GM23338 (cell line): Measurements from ENCODE around the gene OLFML3. TPM values are rescaled to one million over a fixed set of nuclear protein-coding genes. Genes with fewer than 3 reads are reported as not detected.

Source experiments
- ATAC-seq: fragments of 200-7000 bp; cut with Tn5 transposase; 3 replicates; pipeline ENCODE4 v1.9.1; 2020
- DNase-seq: peaks from one replicate; pipeline ENCODE4 v3.0.0-alpha.2; 2015; ENCODE audit warnings: low spot score
- H2AFZ ChIP-seq: fragments of 200-600 bp; sonication (generic); 2 replicates; pipeline ENCODE4 v1.8.0; 2016; ENCODE audit warnings: antibody characterized with exemption, mild to moderate bottlenecking, moderate library complexity
- H3F3A ChIP-seq: fragments of 200-600 bp; sonication (generic); replicated peaks from 2 replicates; pipeline ENCODE4 v1.8.0; 2017; ENCODE audit warnings: antibody characterized with exemption, mixed run types, low read depth
- H3K27ac ChIP-seq: fragments of 200-600 bp; sonication (generic); 2 replicates; pipeline ENCODE4 v1.6.1; 2016; ENCODE audit warnings: low read depth
- H3K27me3 ChIP-seq: fragments of 200-600 bp; sonication (generic); 2 replicates; pipeline ENCODE4 v1.8.0; 2016; ENCODE audit warnings: mild to moderate bottlenecking, mixed run types, moderate library complexity; ENCODE audit not compliant: insufficient read depth
- H3K36me3 ChIP-seq: fragments of 200-600 bp; sonication (generic); 2 replicates; pipeline ENCODE4 v1.8.0; 2016; ENCODE audit warnings: mild to moderate bottlenecking; ENCODE audit not compliant: insufficient read depth
- H3K4me1 ChIP-seq: fragments of 200-600 bp; sonication (generic); 2 replicates; pipeline ENCODE4 v1.8.0; 2016; ENCODE audit warnings: mild to moderate bottlenecking, moderate library complexity; ENCODE audit not compliant: insufficient read depth
- H3K4me2 ChIP-seq: fragments of 200-600 bp; sonication (generic); 2 replicates; pipeline ENCODE4 v1.7.1; 2017; ENCODE audit warnings: mixed run types
- H3K4me3 ChIP-seq: fragments of 200-600 bp; sonication (generic); 2 replicates; pipeline ENCODE4 v1.6.1; 2016; ENCODE audit warnings: mixed run types
- H3K79me2 ChIP-seq: fragments of 200-600 bp; sonication (generic); replicated peaks from 2 replicates; pipeline ENCODE4 v1.8.0; 2017; ENCODE audit warnings: mild to moderate bottlenecking; ENCODE audit not compliant: insufficient read depth
- H3K9me2 ChIP-seq: fragments of 200-600 bp; sonication (generic); 2 replicates; pipeline ENCODE4 v1.8.0; 2017; ENCODE audit not compliant: insufficient read depth
- H4K20me1 ChIP-seq: fragments of 200-600 bp; sonication (generic); replicated peaks from 2 replicates; pipeline ENCODE4 v1.8.0; 2017; ENCODE audit warnings: mild to moderate bottlenecking; ENCODE audit not compliant: insufficient read depth
- H3K27ac Mint-ChIP-seq: 2 replicates; pipeline ENCODE4 v1.8.0; 2020; ENCODE audit warnings: inconsistent platforms, mild to moderate bottlenecking, moderate library complexity, mixed read lengths
- H3K27me3 Mint-ChIP-seq: 3 replicates; pipeline ENCODE4 v1.8.0; 2022; ENCODE audit warnings: low read depth, mild to moderate bottlenecking, moderate library complexity, mixed read lengths, inconsistent platforms; ENCODE audit not compliant: insufficient read depth, poor library complexity
- H3K36me3 Mint-ChIP-seq: 3 replicates; pipeline ENCODE4 v1.8.0; 2021; ENCODE audit warnings: low read depth, mild to moderate bottlenecking, inconsistent platforms, moderate library complexity, mixed read lengths
- H3K4me1 Mint-ChIP-seq: 3 replicates; pipeline ENCODE4 v1.8.0; 2020; ENCODE audit warnings: mild to moderate bottlenecking, inconsistent platforms, mixed read lengths
- H3K4me3 Mint-ChIP-seq: 3 replicates; pipeline ENCODE4 v1.8.0; 2021; ENCODE audit warnings: moderate library complexity, mild to moderate bottlenecking, inconsistent platforms, mixed read lengths
- H3K9me3 Mint-ChIP-seq: 3 replicates; pipeline ENCODE4 v1.8.0; 2020; ENCODE audit warnings: moderate library complexity, mild to moderate bottlenecking, inconsistent platforms, mixed read lengths
- CREB1 ChIP-seq: fragments of 250-450 bp; sonication (Bioruptor Pico); IDR thresholded peaks from 2 replicates; pipeline ENCODE4 v1.5.0; 2020; ENCODE audit warnings: low read depth, mild to moderate bottlenecking, moderate library complexity
- CTCF ChIP-seq, 2 experiments: fragments of 200-600 bp in 1 of 2; sonication (generic) in 1 of 2; conservative IDR thresholded peaks; 2 replicates each; pipeline versions ENCODE4 v1.5.1 to v1.6.1; 2016 to 2017; ENCODE audit warnings: antibody characterized with exemption in 2 of 2, low read depth in 2 of 2, mild to moderate bottlenecking in 2 of 2, moderate library complexity in 1 of 2
- ETS1 ChIP-seq: IDR thresholded peaks from 2 replicates; pipeline ENCODE4 v1.6.1; 2016; ENCODE audit warnings: antibody characterized with exemption
- EZH2 ChIP-seq: fragments of 200-600 bp; sonication (generic); IDR thresholded peaks from one replicate; pipeline ENCODE4 v1.8.0; 2017; ENCODE audit warnings: antibody characterized with exemption, mild to moderate bottlenecking, low read depth; ENCODE audit not compliant: unreplicated experiment
- EZH2phosphoT487 ChIP-seq: fragments of 200-600 bp; sonication (generic); IDR thresholded peaks from one replicate; pipeline ENCODE4 v1.8.1; 2018; ENCODE audit warnings: antibody characterized with exemption; ENCODE audit not compliant: unreplicated experiment
- JUNB ChIP-seq: IDR thresholded peaks from one replicate; pipeline ENCODE4 v1.6.1; 2016; ENCODE audit warnings: antibody characterized with exemption; ENCODE audit not compliant: unreplicated experiment
- NANOG ChIP-seq: IDR thresholded peaks from 2 replicates; pipeline ENCODE4 v1.6.1; 2016; ENCODE audit warnings: antibody characterized with exemption, borderline replicate concordance
- POLR2AphosphoS5 ChIP-seq: IDR thresholded peaks from 2 replicates; pipeline ENCODE4 v1.6.1; 2016; ENCODE audit warnings: antibody characterized with exemption, low read depth
- REST ChIP-seq: IDR thresholded peaks from one replicate; pipeline ENCODE4 v1.6.1; 2018; ENCODE audit warnings: antibody characterized with exemption; ENCODE audit not compliant: unreplicated experiment
- STAT1 ChIP-seq: IDR thresholded peaks from one replicate; pipeline ENCODE4 v1.6.1; 2016; ENCODE audit warnings: antibody characterized with exemption; ENCODE audit not compliant: unreplicated experiment
- ZNF114 ChIP-seq: fragments of 250-450 bp; sonication (Bioruptor Pico); IDR thresholded peaks from 2 replicates; pipeline ENCODE4 v1.5.0; 2020; ENCODE audit warnings: mild to moderate bottlenecking, moderate library complexity
- ZNF331 ChIP-seq: fragments of 250-450 bp; sonication (Bioruptor Pico); IDR thresholded peaks from 2 replicates; pipeline ENCODE4 v1.5.0; 2020; ENCODE audit warnings: low read depth, mild to moderate bottlenecking, moderate library complexity
- ZNF462 ChIP-seq: fragments of 250-450 bp; sonication (Bioruptor Pico); IDR thresholded peaks from 2 replicates; pipeline ENCODE4 v1.5.0; 2020; ENCODE audit warnings: mild to moderate bottlenecking, moderate library complexity
- polyA plus RNA-seq: library from polyadenylated mRNA; unstranded; fragments of >200 nt; fragmentation: Nextera tagmentation; extraction: Ambion mirVana; gene quantifications from 2 replicates; pipeline ENCODE4 v1.2.1, GENCODE V29; 2016
- total RNA-seq: library from RNA; depleted of rRNA; stranded (reverse); fragments of >200 nt; shearing (Covaris generic); gene quantifications from 2 replicates; pipeline ENCODE4 v1.2.3, GENCODE V29; 2014

The OLFML3 gene
- total and polyA plus RNA-seq, 2 experiments from 2014 or later = 42.8 to 69.9 TPM

GRCh38 chr1:113981962-113982931 is 3.0 kb downstream of the OLFML3 start:
- peaks cover 63% of the 10 kb centered on the region for H3K4me1 Mint-ChIP-seq
- no peak for DNase-seq

More at GRCh38 chr1:113981962-113982931, 3.0 kb downstream of the OLFML3 start:
- Histone ChIP-seq H3F3A (peaks cover 5% of the 10 kb centered on the region; the same call in 1 of the 2 replicates), H2AFZ (no peak overlapping the region), H3K36me3 (peaks cover 3% of the 10 kb centered on the region; the same call in 1 of the 2 replicates), H3K4me3 (no peak overlapping the region), H3K4me2 (peak overlapping the region; percentile 51), H3K27ac (0 out of 2 replicates have a peak overlapping the region, but pooled peaks have one; percentile 59), H3K79me2 (peaks cover 10% of the 10 kb centered on the region; the same call in 1 of the 2 replicates), H3K9me2 (no peaks in the 10 kb centered on the region), H3K4me1 (peaks cover 40% of the 10 kb centered on the region), H4K20me1 (no peaks in the 10 kb centered on the region), H3K27me3 (no peaks in the 10 kb centered on the region)
- peaks cover 37% of the 10 kb centered on the region for H3K9me3 Mint-ChIP-seq
- ATAC-seq = no peak; the same call in 1 of the 3 replicates
- peaks cover 26% of the 10 kb centered on the region for H3K27me3 Mint-ChIP-seq
- no peak for TF ChIP-seq POLR2AphosphoS5
- TF ChIP-seq ETS1 = no peak
- TF ChIP-seq ZNF462 = no peak
- TF ChIP-seq ZNF114 (CRISPR knock-in tag) = no peak
- no peak for TF ChIP-seq ZNF331 (CRISPR knock-in tag)
- no peak for TF ChIP-seq REST
- TF ChIP-seq JUNB = no peak
- no peak for TF ChIP-seq NANOG
- TF ChIP-seq EZH2 = no peak
- no peak for TF ChIP-seq EZH2phosphoT487
- no peak for TF ChIP-seq CTCF (conservative IDR thresholded peaks at IDR 0.05; ENCODE audit: low read depth in 2 of 2)
- TF ChIP-seq STAT1 = no peak
- TF ChIP-seq CREB1 (CRISPR knock-in tag) = no peak
- H3K27ac Mint-ChIP-seq = no peak overlapping the region
- H3K36me3 Mint-ChIP-seq = peaks cover 60% of the 10 kb centered on the region
- no peak overlapping the region for H3K4me3 Mint-ChIP-seq
